Cardiac ventricle fibroblast (primary cell): ENCODE data around the gene TBC1D3. TPM values are rescaled to one million over a fixed set of nuclear protein-coding genes. Genes with fewer than 3 reads are reported as not detected.

Experiments
- total RNA-seq: library from RNA; depleted of rRNA; stranded (reverse); fragments of >200 nt; gene quantifications from 2 replicates; pipeline ENCODE4 v1.2.3, GENCODE V29; 2015

The TBC1D3 gene
- not detected in 2 replicates for total RNA-seq

DNA sequence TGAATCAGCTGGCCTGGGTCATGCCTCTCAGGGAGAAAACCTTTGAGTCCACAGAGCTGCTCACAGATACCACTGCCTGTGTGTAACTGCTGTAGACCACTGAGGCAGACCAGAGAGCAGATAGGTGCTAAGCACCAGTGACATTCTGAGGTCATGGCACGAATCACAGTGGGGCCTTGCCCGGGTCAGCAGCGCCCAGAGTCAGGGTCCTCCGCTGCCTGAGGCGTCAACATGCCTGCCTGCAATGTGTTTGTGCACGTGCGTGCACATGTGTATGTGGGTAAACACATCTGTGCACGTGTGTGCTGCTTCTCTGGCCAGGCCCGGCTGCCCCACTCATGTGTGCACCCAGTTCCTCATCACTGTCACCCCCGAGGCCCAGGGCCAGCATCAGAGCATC is at the start of gene TBC1D3:
Gene TBC1D3, minus strand, starts transcription at position 101 of the 400 bp plus-strand sequence. CDS start 1,526 bp downstream, outside the sequence.

Other genes starting within 250 kb of the TBC1D3 start
- 1.9 and 4.1 TPM in 2 replicates for gene TBC1D3L, start 203.5 kb downstream of the TBC1D3 start, total RNA-seq
- not detected in 2 replicates for gene TBC1D3D, start 188.6 kb downstream of the TBC1D3 start, total RNA-seq
- gene TBC1D3C, start 123.9 kb downstream of the TBC1D3 start, total RNA-seq = not detected in 2 replicates
- gene TBC1D3E, start 64.6 kb downstream of the TBC1D3 start, total RNA-seq = not detected in 2 replicates
- gene MRPL45, start 104.6 kb upstream of the TBC1D3 start, total RNA-seq = 28.2 and 33.1 TPM in 2 replicates
- gene GPR179, start 151.4 kb upstream of the TBC1D3 start, total RNA-seq = not detected in 2 replicates
- gene SOCS7, start 159.3 kb upstream of the TBC1D3 start, total RNA-seq = 6.7 and 7.1 TPM in 2 replicates
- gene ARHGAP23, start 235.9 kb upstream of the TBC1D3 start, total RNA-seq = 33.9 and 59.3 TPM in 2 replicates